GM21390 (cell line): ENCODE data around the gene SMIM3.
"Not testable (repeated sequence)": the region's sequence is repeated elsewhere in the genome, so short reads cannot be mapped to it uniquely, and the experiment has no call there.

ENCODE experiments used
- ATAC-seq: cut with Tn5 transposase; IDR thresholded peaks from one replicate; pipeline ENCODE4 v1.9.1; 2021; ENCODE audit not compliant: unreplicated experiment

The SMIM3 gene

GRCh38 chr5:150778517-150779396, at the start of gene SMIM3:
TSS of gene SMIM3 (plus strand) at chr5:150778757. CDS start at chr5:150795441, 16,684 bp downstream.
- peak; percentile 34 for ATAC-seq

- no peak for ATAC-seq
Measured at GRCh38 chr5:150729859-150730258, 48.7 kb upstream of the SMIM3 start.

- no peak for ATAC-seq
Measured at GRCh38 chr5:150731669-150732242, 46.8 kb upstream of the SMIM3 start.

- peak; percentile 77 for ATAC-seq
Measured at GRCh38 chr5:150734579-150735384, 43.8 kb upstream of the SMIM3 start.

- no peak for ATAC-seq
Measured at GRCh38 chr5:150738862-150739261, 39.7 kb upstream of the SMIM3 start.

- ATAC-seq, result no peak
Measured at GRCh38 chr5:150740992-150741391, 37.6 kb upstream of the SMIM3 start.

GRCh38 chr5:150742455-150743141, 36.0 kb upstream of the SMIM3 start:
- not testable (repeated sequence) for ATAC-seq

GRCh38 chr5:150743142-150743488, 35.4 kb upstream of the SMIM3 start:
- not testable (repeated sequence) for ATAC-seq

GRCh38 chr5:150750469-150750868, 28.1 kb upstream of the SMIM3 start:
- ATAC-seq, result no peak

- ATAC-seq, result peak; percentile 49
Measured at GRCh38 chr5:150751096-150751891, 27.3 kb upstream of the SMIM3 start.

- ATAC-seq, result no peak
Measured at GRCh38 chr5:150753463-150753862, 25.1 kb upstream of the SMIM3 start.

GRCh38 chr5:150753863-150754262, 24.7 kb upstream of the SMIM3 start:
- no peak for ATAC-seq

- no peak for ATAC-seq
Measured at GRCh38 chr5:150757087-150757649, 21.4 kb upstream of the SMIM3 start.

GRCh38 chr5:150758203-150758530, 20.4 kb upstream of the SMIM3 start:
- ATAC-seq, result peak; percentile 22

- peak; percentile 96 for ATAC-seq
Measured at GRCh38 chr5:150758531-150759333, 19.8 kb upstream of the SMIM3 start, which contains the start of gene DCTN4. TSS of gene DCTN4 (minus strand) at chr5:150759017. CDS start at chr5:150758993, 24 bp downstream.

GRCh38 chr5:150759334-150759583, 19.3 kb upstream of the SMIM3 start:
- ATAC-seq, result no peak

- no peak for ATAC-seq
Measured at GRCh38 chr5:150762211-150762610, 16.3 kb upstream of the SMIM3 start.

GRCh38 chr5:150763023-150763769, 15.4 kb upstream of the SMIM3 start:
- ATAC-seq, result no peak

GRCh38 chr5:150764530-150764929, 14.0 kb upstream of the SMIM3 start:
- no peak for ATAC-seq
